B cell (primary cell): Measurements from ENCODE around the gene HES5. TPM values are rescaled to one million over a fixed set of nuclear protein-coding genes. Genes with fewer than 3 reads are reported as not detected.

Source experiments
- ATAC-seq: fragments of 200-7000 bp; cut with Tn5 transposase; one replicate; pipeline ENCODE4 v1.10.0; 2021; ENCODE audit warnings: low read depth, mild to moderate bottlenecking, moderate number of reproducible peaks, moderate library complexity
- CTCF ChIA-PET: fragments of 350-600 bp; sonication (Branson Sonifier 250); formaldehyde crosslinking; loops from one replicate; lab custom pipeline; 2021; ENCODE audit warnings: antibody characterized with exemption, inconsistent platforms; lab: Charles Lee
- POLR2A ChIA-PET: fragments of 350-600 bp; sonication (Branson Sonifier 250); formaldehyde crosslinking; loops from one replicate; lab custom pipeline; 2021; ENCODE audit warnings: antibody characterized with exemption; lab: Charles Lee
- DNase-seq: peaks from one replicate; pipeline ENCODE4 v3.0.0; 2013
- H2AFZ ChIP-seq: 2 replicates; pipeline ENCODE4 v1.6.1; 2012; ENCODE audit warnings: mild to moderate bottlenecking, low read depth, low read length; ENCODE audit not compliant: insufficient read depth, poor library complexity, severe bottlenecking
- H3K27ac ChIP-seq, 2 donors: 1 replicate in 1 of 2; 2 replicates in 1 of 2; pipeline ENCODE4 v1.5.1; 2012 to 2013; ENCODE audit warnings: low read length in 2 of 2, mild to moderate bottlenecking in 2 of 2, moderate library complexity in 1 of 2
- H3K27me3 ChIP-seq, 4 experiments: fragments of 200-600 bp in 1 of 4; sonication (generic) in 1 of 4; replicated peaks in 1 of 4; 1 replicate in 2 of 4; 2 replicates in 2 of 4; pipeline versions ENCODE4 v1.6.1 to v1.7.0; 2013 to 2016; ENCODE audit warnings: low read length in 3 of 4, mild to moderate bottlenecking in 2 of 4, mixed read lengths in 1 of 4, moderate library complexity in 1 of 4; ENCODE audit not compliant: insufficient read depth in 4 of 4, control insufficient read depth in 3 of 4; ENCODE audit errors: control extremely low read depth in 1 of 4
- H3K36me3 ChIP-seq, 2 experiments: replicated peaks in 1 of 2; 1 replicate in 1 of 2; 2 replicates in 1 of 2; pipeline versions ENCODE4 v1.6.1 to v1.7.1; 2013; ENCODE audit warnings: low read length in 1 of 2; ENCODE audit not compliant: insufficient read depth in 2 of 2, control insufficient read depth in 1 of 2; ENCODE audit errors: control extremely low read depth in 1 of 2, extremely low read depth in 1 of 2
- H3K4me1 ChIP-seq, 2 donors: fragments of 200-600 bp in 1 of 2; sonication (generic) in 1 of 2; 1 replicate in 1 of 2; 2 replicates in 1 of 2; pipeline versions ENCODE4 v1.5.1 to v1.6.1; 2013 to 2017; ENCODE audit warnings: low read length in 2 of 2; ENCODE audit not compliant: control insufficient read depth in 2 of 2, insufficient read depth in 2 of 2
- H3K4me2 ChIP-seq: replicated peaks from 2 replicates; pipeline ENCODE3; 2012; ENCODE audit warnings: mild to moderate bottlenecking, low read depth, low read length; ENCODE audit not compliant: poor library complexity, severe bottlenecking
- H3K4me3 ChIP-seq, 5 experiments: fragments of 200-600 bp in 1 of 5; sonication (generic) in 1 of 5; 1 replicate in 3 of 5; 2 replicates in 2 of 5; pipeline versions ENCODE4 v1.5.1 to v1.7.0; 2011 to 2016; ENCODE audit warnings: low read length in 4 of 5, mild to moderate bottlenecking in 4 of 5, low read depth in 2 of 5, control low read depth in 1 of 5, moderate library complexity in 1 of 5; ENCODE audit not compliant: insufficient read depth in 1 of 5; ENCODE audit errors: control extremely low read depth in 1 of 5, extremely low read depth in 1 of 5
- H3K79me2 ChIP-seq: fragments of 200-600 bp; sonication (generic); one replicate; pipeline ENCODE4 v1.6.0; 2016; ENCODE audit warnings: low read length; ENCODE audit not compliant: control insufficient read depth, insufficient read depth
- H3K9ac ChIP-seq: fragments of 200-600 bp; sonication (generic); 2 replicates; pipeline ENCODE4 v1.6.1; 2017; ENCODE audit warnings: mild to moderate bottlenecking, low read length, moderate library complexity
- H3K9me3 ChIP-seq, 3 donors: one replicate each; pipeline versions ENCODE4 v1.6.1 to v1.7.1; 2013; ENCODE audit warnings: low read length in 2 of 3; ENCODE audit not compliant: control insufficient read depth in 2 of 3, insufficient read depth in 1 of 3; ENCODE audit errors: control extremely low read depth in 1 of 3
- H4K20me1 ChIP-seq: 2 replicates; pipeline ENCODE4 v1.6.0; 2012; ENCODE audit warnings: mild to moderate bottlenecking, low read length; ENCODE audit not compliant: insufficient read depth, control insufficient read depth, poor library complexity, severe bottlenecking
- H3K27ac Mint-ChIP-seq: one replicate; pipeline ENCODE4 v1.8.0; 2021; ENCODE audit warnings: mixed read lengths
- H3K27me3 Mint-ChIP-seq: one replicate; pipeline ENCODE4 v1.8.0; 2021; ENCODE audit warnings: mixed read lengths
- H3K4me1 Mint-ChIP-seq: one replicate; pipeline ENCODE4 v1.8.0; 2021; ENCODE audit warnings: mixed read lengths
- H3K4me3 Mint-ChIP-seq: one replicate; pipeline ENCODE4 v1.8.0; 2021; ENCODE audit warnings: mixed read lengths
- H3K9me3 Mint-ChIP-seq: one replicate; pipeline ENCODE4 v1.8.0; 2022; ENCODE audit warnings: mixed read lengths; ENCODE audit not compliant: insufficient read depth
- CTCF ChIP-seq: fragments of 200-600 bp; IDR thresholded peaks from one replicate; pipeline ENCODE4 v1.8.0; 2022; ENCODE audit warnings: antibody characterized with exemption, mild to moderate bottlenecking
- EZH2 ChIP-seq: IDR thresholded peaks from 2 replicates; pipeline ENCODE4 v1.6.1; 2012; ENCODE audit warnings: borderline replicate concordance, low read depth, mild to moderate bottlenecking, moderate library complexity, low read length; ENCODE audit not compliant: insufficient read depth, poor library complexity, severe bottlenecking
- WGBS: methylation state at CpG from one replicate; pipeline ENCODE4 v1.1.5; 2013; ENCODE audit warnings: missing lambda C conversion rate; ENCODE audit not compliant: insufficient coverage; 5-methylcytosine and 5-hydroxymethylcytosine counted together
- intact Hi-C: fragments of 100-400 bp; cut with micrococcal nuclease; formaldehyde crosslinking; loops from one replicate; pipeline ENCODE4 v1.10.0; 2022
- polyA plus RNA-seq: library from polyadenylated mRNA; depleted of rRNA; stranded (reverse); fragments of >200 nt; gene quantifications from 2 replicates; pipeline ENCODE4 v1.2.3, GENCODE V29; 2012
- total RNA-seq, 2 donors: library from RNA; stranded (reverse); fragments of 120-200 nt in 1 of 2; gene quantifications; 1 replicate in 1 of 2; 2 replicates in 1 of 2; pipeline versions ENCODE4 v1.2.3 to v1.2.4, GENCODE V29; 2013 to 2022

Gene HES5
- total and polyA plus RNA-seq, 2 donors (not counting 1 experiment from before 2014, with no cell fraction given): not detected

- ATAC-seq: no peak
- TF ChIP-seq EZH2 (no peak), CTCF (no peak)
- CTCF ChIA-PET: interaction anchor here (1.0 kb wide), 1 partner anchor 9 kb away, joined by 3 read pairs; no protein-coding TSS in a partner anchor
Measured at GRCh38 chr1:2479186-2479585, 50.9 kb downstream of the HES5 start.

More at GRCh38 chr1:2479186-2479585, 50.9 kb downstream of the HES5 start:
- no peaks in the 10 kb centered on the region for H3K36me3 ChIP-seq
- no peaks in the 10 kb centered on the region for H3K27me3 ChIP-seq
- intact Hi-C loops: no loop called here
- H3K9me3 ChIP-seq: no peaks in the 10 kb centered on the region
- H3K9ac ChIP-seq: no peak overlapping the region
- Mint-ChIP-seq H3K4me1 (peaks cover 9% of the 10 kb centered on the region), H3K9me3 (no peaks in the 10 kb centered on the region), H3K4me3 (no peak overlapping the region), H3K27ac (no peak overlapping the region), H3K27me3 (no peaks in the 10 kb centered on the region)
- POLR2A ChIA-PET: no interaction called here
- H3K27ac ChIP-seq: no peak overlapping the region
- DNase-seq: no peak
- no peaks in the 10 kb centered on the region for H4K20me1 ChIP-seq
- no peak overlapping the region for H3K4me2 ChIP-seq
- WGBS: 72% methylated on average over 20 of the region's 20 CpGs
- no peak overlapping the region for H2AFZ ChIP-seq
- peaks cover 0 to 10% of the 10 kb centered on the region in 2 donors for H3K4me1 ChIP-seq
- H3K4me3 ChIP-seq: no peak overlapping the region
- H3K79me2 ChIP-seq: no peaks in the 10 kb centered on the region

Other genes with a start within 250 kb of the HES5 start
- 30.4 and 32.6 TPM in 2 replicates for gene MORN1, start 138.7 kb downstream of the HES5 start, total RNA-seq
- 9.8 and 10.2 TPM in 2 replicates for gene MORN1, start 138.7 kb downstream of the HES5 start, polyA plus RNA-seq
- 117 and 118 TPM in 2 replicates for gene RER1, start 138.4 kb downstream of the HES5 start, total RNA-seq
- gene RER1, start 138.4 kb downstream of the HES5 start, polyA plus RNA-seq: 78.5 and 90.0 TPM in 2 replicates
- gene PEX10, start 117.7 kb downstream of the HES5 start, total RNA-seq: 16.5 and 18.4 TPM in 2 replicates
- 11.0 and 13.5 TPM in 2 replicates for gene PEX10, start 117.7 kb downstream of the HES5 start, polyA plus RNA-seq
- gene PLCH2, start 54.0 kb downstream of the HES5 start, total RNA-seq: 20.0 and 20.1 TPM in 2 replicates
- gene PLCH2, start 54.0 kb downstream of the HES5 start, polyA plus RNA-seq: 24.4 and 34.9 TPM in 2 replicates
- gene PANK4, start 3.7 kb downstream of the HES5 start, total RNA-seq: 80.5 and 86.3 TPM in 2 replicates
- gene PANK4, start 3.7 kb downstream of the HES5 start, polyA plus RNA-seq: 38.0 and 41.7 TPM in 2 replicates
- gene TNFRSF14, start 26.1 kb upstream of the HES5 start, total RNA-seq: 239 and 243 TPM in 2 replicates
- gene TNFRSF14, start 26.1 kb upstream of the HES5 start, polyA plus RNA-seq: 427 and 457 TPM in 2 replicates
- gene PRXL2B, start 56.5 kb upstream of the HES5 start, total RNA-seq: 27.0 and 27.9 TPM in 2 replicates
- 10.0 and 13.0 TPM in 2 replicates for gene PRXL2B, start 56.5 kb upstream of the HES5 start, polyA plus RNA-seq
- gene MMEL1, start 102.8 kb upstream of the HES5 start, total RNA-seq: 0.22 TPM in 1 of 2 replicates, not detected in the other
- not detected in 2 replicates for gene MMEL1, start 102.8 kb upstream of the HES5 start, polyA plus RNA-seq